Inferior parietal cortex (tissue), 1 donor: Measurements from ENCODE around the gene AGRP.

Source experiments
- DNase-seq: peaks from one replicate; pipeline ENCODE4 v3.0.0-alpha.2; 2016; ENCODE audit errors: extremely low spot score

Gene AGRP

GRCh38 chr16:67463691-67464090, 19.7 kb downstream of the AGRP start:
- DNase-seq: no peak

GRCh38 chr16:67463059-67463458, 20.3 kb downstream of the AGRP start:
- no peak for DNase-seq

DNA sequence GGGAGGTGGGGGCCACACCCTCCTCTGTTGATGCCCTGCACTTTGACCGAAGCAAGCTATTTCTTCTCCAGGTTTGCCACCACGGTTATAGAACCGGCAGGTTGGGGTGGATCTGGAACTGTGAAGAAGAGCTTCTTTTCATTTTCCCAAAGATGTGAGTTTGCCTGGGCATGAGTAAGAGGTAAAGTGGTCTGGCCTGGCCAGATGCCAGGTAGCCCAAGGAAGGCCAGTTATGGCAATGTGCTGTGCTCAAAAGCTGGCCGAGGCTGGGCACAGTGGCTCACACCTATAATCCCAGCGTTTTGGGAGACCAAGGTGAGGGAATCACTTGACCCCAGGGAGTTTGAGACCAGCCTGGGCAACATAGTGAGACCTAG, 21.1 kb downstream of the AGRP start:
- no peak for DNase-seq

DNA sequence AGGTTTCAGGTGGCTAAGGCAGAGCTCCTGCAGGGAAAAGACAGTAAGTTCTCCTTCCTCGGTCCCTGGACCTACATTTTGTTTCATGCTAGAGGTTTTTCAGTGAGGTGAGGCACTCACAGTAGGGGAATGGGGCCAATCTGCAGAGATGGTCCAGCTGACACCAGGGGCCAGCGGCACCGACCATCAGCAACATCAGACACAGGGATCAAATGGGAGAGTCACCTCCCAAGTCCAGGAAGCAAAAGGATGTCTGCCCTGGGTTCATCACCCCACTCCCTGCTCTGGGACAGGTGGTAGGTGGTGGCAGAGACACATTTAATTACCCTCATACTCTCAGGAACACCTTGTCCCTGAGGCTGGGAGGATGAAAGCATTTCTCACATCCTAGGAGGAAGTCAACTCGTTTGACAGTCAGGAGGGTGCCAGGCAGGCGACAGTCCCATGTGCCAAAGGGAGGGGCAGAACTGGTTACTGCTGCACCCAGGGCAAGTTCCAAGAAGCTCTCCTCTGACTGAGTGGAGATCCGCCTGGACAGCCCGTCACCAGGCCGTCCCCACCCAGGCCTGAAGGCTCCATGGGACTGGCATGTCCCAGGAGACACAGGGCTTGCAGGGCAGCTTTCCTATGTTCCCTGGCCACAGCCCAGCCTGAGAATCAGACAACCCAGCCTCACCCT, 21.6 kb downstream of the AGRP start:
- DNase-seq: no peak

DNA sequence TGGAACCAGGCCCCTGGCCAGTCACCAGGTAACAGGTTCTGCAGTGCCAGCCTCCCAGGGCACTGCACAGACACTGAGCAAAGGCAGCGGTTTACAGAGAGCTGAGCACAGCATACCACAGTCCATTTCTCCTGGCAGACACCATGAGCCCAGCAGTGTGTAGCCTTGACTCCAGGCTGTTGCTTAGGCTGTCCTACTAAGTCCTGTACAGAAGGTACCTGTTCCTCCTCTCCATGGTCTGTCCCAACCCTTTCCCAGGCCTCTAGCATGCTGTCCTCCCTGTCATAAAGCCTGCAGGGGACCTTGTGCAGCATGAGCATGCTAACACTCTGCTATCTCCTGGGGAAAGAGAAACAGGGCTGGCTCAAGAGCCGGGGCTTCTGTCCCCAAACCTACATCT, 22.4 kb downstream of the AGRP start:
- DNase-seq: no peak

DNA sequence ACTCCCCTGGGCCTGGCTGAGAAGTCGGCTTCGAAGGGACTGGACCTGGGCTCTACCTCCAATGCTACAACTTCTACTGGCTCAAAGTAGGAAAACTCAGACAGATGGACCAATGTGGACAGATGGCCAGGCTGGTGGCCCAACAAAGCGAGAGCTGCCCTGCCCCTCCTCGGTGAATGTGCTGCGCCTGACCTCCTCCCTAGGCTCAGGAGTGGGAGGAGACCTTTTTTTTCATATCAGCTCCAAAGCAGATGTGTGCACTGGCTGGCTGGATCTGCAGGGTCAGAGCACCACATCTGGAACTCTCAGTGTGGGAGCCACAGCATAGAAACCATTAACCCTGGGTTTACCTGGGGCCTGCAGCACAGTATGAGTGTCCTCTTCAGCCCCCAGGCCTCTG, 23.2 kb downstream of the AGRP start:
- no peak for DNase-seq

- DNase-seq: no peak
Measured at GRCh38 chr16:67459861-67460150, 23.5 kb downstream of the AGRP start.

- no peak for DNase-seq
Measured at GRCh38 chr16:67459066-67459860, 24.1 kb downstream of the AGRP start.

DNA sequence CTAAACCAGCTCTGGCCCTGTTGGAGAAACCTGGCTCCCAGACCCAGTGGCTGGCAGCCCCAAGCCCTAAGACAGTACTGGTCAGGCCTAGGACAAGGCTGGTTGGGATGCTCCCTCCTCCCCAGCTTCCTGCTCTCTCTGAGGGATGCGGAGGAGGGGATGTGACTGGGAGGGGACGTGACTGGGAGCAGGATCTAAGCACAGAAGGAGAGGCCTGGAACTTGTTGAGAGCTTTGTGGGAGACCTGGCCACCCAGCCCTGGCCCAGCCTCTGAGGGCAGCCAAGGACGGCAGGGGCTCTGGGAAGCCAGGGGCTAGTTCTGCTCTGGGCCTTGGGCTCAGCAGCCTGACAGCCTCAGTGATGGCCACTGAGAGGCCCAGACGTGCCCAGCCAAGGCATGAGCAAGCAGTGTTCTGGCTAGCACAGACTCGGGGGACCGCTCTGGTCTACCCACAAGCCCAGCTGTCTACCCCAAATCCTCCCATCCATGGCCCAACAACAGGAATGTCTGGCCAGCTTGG, 25.2 kb downstream of the AGRP start:
- DNase-seq: no peak

GRCh38 chr16:67457611-67458010, 25.7 kb downstream of the AGRP start:
- no peak for DNase-seq

DNA sequence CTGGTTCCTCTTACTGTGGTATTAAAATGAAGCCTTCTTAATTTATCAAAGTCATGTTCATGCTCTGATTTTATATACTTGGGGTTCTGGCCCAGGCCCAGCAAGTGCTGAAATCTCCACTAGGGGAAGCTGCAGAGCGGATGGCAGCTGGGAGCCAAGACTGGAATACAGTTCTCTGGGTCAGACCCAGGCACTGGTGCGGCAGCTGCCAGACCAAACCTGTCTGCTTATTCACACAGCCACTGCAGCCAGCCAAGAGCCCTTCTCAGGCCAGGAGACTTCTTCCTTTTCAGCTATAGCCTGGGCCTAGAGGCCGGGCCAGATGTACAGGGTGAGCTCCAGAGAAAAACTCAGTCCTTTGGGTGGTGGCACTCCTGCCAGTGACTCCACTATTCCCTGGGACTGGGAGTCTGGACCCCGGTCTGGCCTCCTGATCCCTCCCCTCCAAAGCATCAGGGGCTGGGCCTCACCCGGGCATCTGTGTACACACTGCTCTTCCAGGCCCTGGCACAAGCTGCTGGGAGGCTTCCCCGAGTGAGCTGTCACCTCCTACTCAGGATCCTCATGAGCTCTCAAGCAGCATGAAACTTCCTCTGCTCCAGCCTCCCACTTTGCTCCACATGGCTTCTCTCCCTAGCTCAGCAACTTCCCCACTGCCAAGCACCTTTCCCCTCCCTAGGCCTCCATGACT, 26.8 kb downstream of the AGRP start:
- DNase-seq: no peak

DNA sequence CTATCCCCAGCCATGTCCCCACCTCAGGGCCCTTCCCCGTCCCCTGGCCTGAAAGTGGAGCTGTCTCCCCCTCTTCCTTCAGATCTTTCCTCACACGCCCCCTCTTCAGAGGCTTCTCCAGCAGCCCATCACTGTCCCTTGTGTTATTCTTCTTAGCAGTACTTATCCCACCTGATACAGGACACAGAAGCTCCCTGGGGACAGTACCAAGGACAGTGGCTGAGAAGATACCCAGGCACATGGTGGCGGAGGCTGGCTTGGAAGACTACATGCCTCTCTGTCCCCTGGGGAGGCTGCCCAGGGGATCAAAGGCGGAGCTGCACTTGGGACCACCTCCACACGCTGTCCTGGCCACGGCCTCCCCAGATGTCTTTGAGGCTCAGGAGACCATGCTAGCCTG, 28.5 kb downstream of the AGRP start:
- no peak for DNase-seq

DNA sequence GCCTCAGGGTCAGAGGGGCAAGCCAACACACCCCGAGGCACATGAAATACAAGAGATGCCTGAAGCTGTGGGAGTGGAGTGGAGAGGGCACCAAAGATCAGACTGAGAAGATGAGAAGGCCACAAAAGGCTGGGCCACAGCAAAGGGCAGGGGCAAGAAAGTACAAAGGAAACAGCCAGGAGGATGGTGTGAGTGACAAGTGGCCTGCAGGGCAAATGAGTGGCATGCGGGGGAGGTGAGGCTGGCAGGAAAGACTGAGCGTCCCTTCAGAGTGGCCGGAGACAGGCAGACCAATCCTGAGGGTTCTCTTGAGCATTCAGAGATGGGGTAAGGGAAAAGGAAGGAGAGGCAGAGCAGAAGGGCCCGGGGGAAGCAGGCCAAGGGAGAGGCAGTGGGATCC, 29.2 kb downstream of the AGRP start:
- no peak for DNase-seq

DNA sequence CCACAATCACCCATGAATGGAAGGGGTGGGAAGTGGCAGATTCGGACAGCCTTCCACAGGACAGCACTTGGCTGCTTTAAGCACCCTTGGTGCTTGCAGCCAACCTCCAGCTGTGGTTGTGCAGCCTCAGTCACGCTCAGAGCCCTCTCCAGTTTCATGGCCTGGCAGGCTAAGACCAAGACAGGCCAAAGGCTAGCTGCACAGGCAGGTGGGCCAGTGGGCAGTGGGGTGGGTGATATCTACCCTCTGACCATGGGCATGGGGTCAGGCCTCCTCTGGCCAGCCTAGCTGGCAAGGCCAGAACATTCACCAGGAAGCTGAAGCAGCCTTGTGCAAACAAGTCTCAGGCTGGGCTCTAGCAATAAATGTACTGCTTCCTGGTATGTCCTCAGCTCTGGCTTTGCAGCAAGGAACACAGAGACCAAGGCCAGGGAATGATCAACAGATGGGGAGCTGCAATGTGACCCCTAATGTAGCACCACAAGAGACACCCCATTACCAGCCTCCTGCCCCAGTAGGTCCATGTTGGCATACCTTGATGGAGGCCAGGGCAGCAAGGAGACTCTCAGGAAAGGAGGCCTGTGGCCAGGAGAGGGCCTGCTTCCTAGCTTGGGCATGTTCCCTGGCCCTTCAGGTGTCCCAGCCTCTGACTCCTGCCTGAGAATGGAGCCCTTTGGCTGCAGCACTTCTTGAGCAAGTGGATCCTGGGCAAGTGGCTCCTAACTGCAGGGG, 31.5 kb downstream of the AGRP start:
- DNase-seq: no peak

- DNase-seq: no peak
Measured at GRCh38 chr16:67451061-67451703, 32.2 kb downstream of the AGRP start.

DNA sequence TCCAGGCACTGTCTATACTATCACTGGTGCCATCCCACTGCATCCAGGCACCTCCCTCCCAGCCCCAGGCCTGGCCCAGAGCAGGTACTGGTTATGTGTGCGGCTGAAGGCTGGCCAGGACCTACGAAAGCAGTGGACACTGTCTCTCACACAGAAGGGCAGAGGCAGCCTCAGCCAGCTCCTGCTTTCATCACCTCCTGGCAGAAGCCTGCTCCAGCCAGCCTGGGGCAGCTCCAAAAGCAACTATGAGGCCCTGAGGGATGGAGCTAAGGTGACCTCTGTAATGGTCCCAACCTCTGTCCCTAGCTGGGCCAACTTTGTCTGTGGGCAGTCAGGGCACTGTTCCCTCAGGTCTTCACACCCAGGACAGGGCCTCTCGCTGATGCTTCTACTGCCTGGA, 33.6 kb downstream of the AGRP start:
- no peak for DNase-seq

DNA sequence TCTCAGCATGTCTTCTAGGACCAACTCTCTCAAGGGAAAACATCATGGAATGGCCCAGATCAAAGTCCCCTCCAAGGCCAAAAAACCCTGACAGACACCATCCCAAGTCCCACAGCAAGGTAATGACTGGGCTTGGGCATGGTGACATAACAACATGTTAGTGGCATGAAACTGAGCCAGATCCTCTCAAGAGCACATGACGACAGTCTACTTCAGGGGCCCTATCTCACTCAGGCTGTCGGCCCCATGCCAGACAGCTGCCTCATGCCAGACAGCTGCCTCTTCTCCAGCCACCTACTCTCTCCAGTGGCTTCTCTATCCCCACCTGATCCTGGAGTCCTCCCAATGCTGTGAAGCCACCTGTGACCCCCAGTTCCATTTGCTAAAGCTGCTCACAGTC, 34.0 kb downstream of the AGRP start:
- no peak for DNase-seq

DNA sequence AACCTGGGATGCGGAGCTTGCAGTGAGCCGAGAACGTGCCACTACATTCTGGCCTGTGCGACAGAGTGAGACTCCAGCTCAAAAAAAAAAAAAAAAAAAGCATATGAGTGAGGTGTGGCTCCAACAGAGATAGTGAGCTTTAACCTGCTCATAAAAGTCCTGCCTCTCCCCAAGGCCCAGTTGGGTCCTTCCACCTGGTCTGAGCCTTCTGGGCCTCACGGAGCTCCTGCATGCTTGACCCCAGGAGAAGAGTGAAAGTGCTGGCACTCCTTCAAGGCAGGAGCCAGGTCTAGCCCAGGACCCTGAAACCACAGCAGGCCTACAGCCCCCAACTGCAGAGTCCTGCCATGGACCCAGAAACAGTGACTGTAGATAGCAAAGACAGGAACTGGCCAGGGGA, 34.8 kb downstream of the AGRP start:
- DNase-seq: no peak

DNA sequence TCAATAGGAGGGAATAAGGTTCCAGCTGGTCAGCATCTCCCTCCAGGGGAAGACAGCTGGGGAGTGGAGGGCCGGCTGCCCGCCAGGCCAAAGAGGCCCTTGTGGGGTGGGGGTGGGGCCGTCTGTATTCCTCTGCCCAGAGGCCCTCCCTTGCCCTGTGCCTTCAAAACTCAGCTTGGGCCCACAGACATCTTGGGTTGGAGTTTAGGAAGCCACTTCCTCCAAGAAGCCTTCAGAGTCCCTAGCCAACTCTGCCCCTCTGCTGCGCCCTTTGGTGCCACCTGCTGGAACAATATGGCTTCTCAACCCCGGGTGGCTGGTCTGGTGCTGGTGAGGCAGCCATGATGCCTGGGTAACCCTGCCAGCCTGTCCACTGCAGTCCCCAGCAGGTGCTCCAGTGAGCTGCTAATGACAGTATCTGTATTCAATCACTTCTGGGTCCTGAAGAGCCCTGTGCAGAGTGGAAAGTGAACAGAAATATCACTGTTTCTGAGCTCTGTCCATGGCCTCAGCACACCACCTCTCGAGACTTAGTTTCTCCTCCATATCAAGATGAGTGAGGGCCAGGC, 35.8 kb downstream of the AGRP start:
- DNase-seq: no peak

GRCh38 chr16:67446968-67447507, 36.3 kb downstream of the AGRP start:
- DNase-seq: no peak
